Trophoblast cell (in vitro differentiated cells and primary cell): ENCODE data around the gene PLCH1.
A peak's percentile ranks its signal among the peaks of the same experiment; 100 is the strongest.

Experiments used
- DNase-seq, 2 donors: peaks; one replicate each; pipeline ENCODE4 v3.0.0-alpha.2; 2016
- H2AFZ ChIP-seq: 2 replicates; pipeline ENCODE4 v1.6.1; 2013; ENCODE audit warnings: low read length, moderate library complexity, mild to moderate bottlenecking; ENCODE audit not compliant: insufficient read depth, poor library complexity
- H2AK5ac ChIP-seq: 2 replicates; pipeline ENCODE4 v1.6.1; 2013; ENCODE audit warnings: mild to moderate bottlenecking, low read length
- H2BK120ac ChIP-seq: 2 replicates; pipeline ENCODE4 v1.6.1; 2013; ENCODE audit warnings: low read length, mild to moderate bottlenecking, moderate library complexity; ENCODE audit not compliant: insufficient read depth, poor library complexity
- H2BK12ac ChIP-seq: 2 replicates; pipeline ENCODE4 v1.6.1; 2013; ENCODE audit warnings: mild to moderate bottlenecking, low read length, moderate library complexity
- H2BK5ac ChIP-seq: 2 replicates; pipeline ENCODE4 v1.6.1; 2013; ENCODE audit warnings: low read length, low read depth, moderate library complexity, mild to moderate bottlenecking; ENCODE audit not compliant: poor library complexity
- H3K14ac ChIP-seq: 2 replicates; pipeline ENCODE4 v1.6.1; 2013; ENCODE audit warnings: mild to moderate bottlenecking, low read length
- H3K18ac ChIP-seq: 2 replicates; pipeline ENCODE4 v1.6.1; 2013; ENCODE audit warnings: mild to moderate bottlenecking, low read length
- H3K23ac ChIP-seq: 2 replicates; pipeline ENCODE4 v1.6.1; 2013; ENCODE audit warnings: low read length
- H3K27ac ChIP-seq: 2 replicates; pipeline ENCODE4 v1.5.1; 2013; ENCODE audit warnings: low read depth, mild to moderate bottlenecking, inconsistent platforms, low read length, moderate library complexity
- H3K27me3 ChIP-seq: 2 replicates; pipeline ENCODE4 v1.6.1; 2013; ENCODE audit warnings: inconsistent platforms, mild to moderate bottlenecking, low read length, moderate library complexity; ENCODE audit not compliant: insufficient read depth
- H3K36me3 ChIP-seq, 2 experiments: 1 replicate in 1 of 2; 2 replicates in 1 of 2; pipeline ENCODE4 v1.6.1; 2013; ENCODE audit warnings: low read length in 2 of 2, mild to moderate bottlenecking in 2 of 2, moderate library complexity in 1 of 2; ENCODE audit not compliant: insufficient read depth in 2 of 2, control insufficient read depth in 1 of 2
- H3K4ac ChIP-seq: 2 replicates; pipeline ENCODE4 v1.6.1; 2013; ENCODE audit warnings: low read depth, mild to moderate bottlenecking, low read length, moderate library complexity
- H3K4me1 ChIP-seq, 2 experiments: 1 replicate in 1 of 2; 2 replicates in 1 of 2; pipeline ENCODE4 v1.6.1; 2013; ENCODE audit warnings: low read length in 2 of 2, mild to moderate bottlenecking in 2 of 2, moderate library complexity in 1 of 2; ENCODE audit not compliant: insufficient read depth in 2 of 2, control insufficient read depth in 1 of 2
- H3K4me2 ChIP-seq: 2 replicates; pipeline ENCODE4 v1.6.1; 2013; ENCODE audit warnings: inconsistent platforms, mild to moderate bottlenecking, low read length, moderate library complexity
- H3K4me3 ChIP-seq: 2 replicates; pipeline ENCODE4 v1.5.1; 2013; ENCODE audit warnings: mild to moderate bottlenecking, low read depth, low read length, inconsistent platforms
- H3K79me1 ChIP-seq: one replicate; pipeline ENCODE4 v1.6.1; 2013; ENCODE audit warnings: low read length
- H3K79me2 ChIP-seq: 2 replicates; pipeline ENCODE4 v1.6.1; 2013; ENCODE audit warnings: low read length, mild to moderate bottlenecking; ENCODE audit not compliant: control insufficient read depth, insufficient read depth, poor library complexity
- H3K9ac ChIP-seq: 2 replicates; pipeline ENCODE4 v1.6.1; 2013; ENCODE audit warnings: mild to moderate bottlenecking, low read length
- H3K9me3 ChIP-seq: 2 replicates; pipeline ENCODE4 v1.6.1; 2013; ENCODE audit warnings: low read depth, mild to moderate bottlenecking, control low read depth, inconsistent platforms, low read length; ENCODE audit not compliant: insufficient read depth
- H4K12ac ChIP-seq: 2 replicates; pipeline ENCODE4 v1.6.1; 2013; ENCODE audit warnings: low read depth, mild to moderate bottlenecking, low read length, moderate library complexity
- H4K8ac ChIP-seq: 2 replicates; pipeline ENCODE4 v1.6.1; 2013; ENCODE audit warnings: low read depth, mild to moderate bottlenecking, low read length, moderate library complexity
- H4K91ac ChIP-seq: one replicate; pipeline ENCODE4 v1.6.1; 2013; ENCODE audit warnings: low read depth, mild to moderate bottlenecking, low read length, moderate library complexity
- WGBS: extraction: QIAGEN DNeasy Blood & Tissue Kit; methylation state at CpG from one replicate; pipeline ENCODE4 v1.1.7; 2013; ENCODE audit warnings: missing lambda C conversion rate; ENCODE audit not compliant: insufficient read length, insufficient coverage; ENCODE audit errors: extremely low coverage; 5-methylcytosine and 5-hydroxymethylcytosine counted together

The PLCH1 gene

DNA sequence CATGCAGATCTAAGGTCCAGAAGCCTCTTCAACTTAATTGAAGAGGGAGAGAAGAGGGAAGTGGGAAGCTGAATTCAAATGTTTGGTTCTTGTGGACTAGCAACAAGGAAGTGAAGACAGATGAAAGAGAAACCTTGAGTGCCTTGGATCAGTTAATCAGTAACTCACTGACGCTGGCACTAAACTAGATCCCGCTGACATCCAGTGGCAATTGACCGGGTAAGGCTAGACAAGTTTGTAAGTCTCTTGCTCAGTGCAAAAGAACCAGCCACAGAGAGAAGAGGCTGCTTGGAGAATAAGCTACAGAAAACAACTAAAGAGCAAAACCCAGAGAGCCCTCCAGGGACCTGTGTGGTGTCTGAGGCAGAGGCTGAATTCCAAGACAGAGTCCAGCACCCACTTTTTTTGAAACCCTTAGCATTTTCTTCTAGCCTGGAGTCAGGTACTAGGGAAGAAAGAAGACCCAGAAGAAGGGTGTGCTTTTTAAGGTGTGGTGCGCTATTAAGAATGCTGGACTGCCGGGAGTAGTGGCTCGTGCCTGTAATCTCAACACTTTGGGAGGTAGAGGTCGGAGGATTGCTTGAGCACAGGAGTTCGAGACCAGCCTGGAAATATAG is 6.9 kb downstream of the PLCH1 start:
- no peak overlapping the region for H3K4ac ChIP-seq
- H3K18ac ChIP-seq = no peak overlapping the region
- no peak overlapping the region for H2AFZ ChIP-seq
- no peak overlapping the region for H3K4me2 ChIP-seq
- no peaks in the 10 kb centered on the region for H3K27me3 ChIP-seq
- H3K4me3 ChIP-seq = no peak overlapping the region
- H4K91ac ChIP-seq = no peak overlapping the region
- H3K79me1 ChIP-seq = no peaks in the 10 kb centered on the region
- no peak overlapping the region for H4K8ac ChIP-seq
- H3K4me1 ChIP-seq = peaks cover 0 to 2% of the 10 kb centered on the region in 2 experiments
- no peaks in the 10 kb centered on the region for H3K9me3 ChIP-seq
- H3K79me2 ChIP-seq = no peaks in the 10 kb centered on the region
- peak overlapping the region; percentile 31 for H2BK12ac ChIP-seq
- H3K9ac ChIP-seq = no peak overlapping the region
- H4K12ac ChIP-seq = no peak overlapping the region
- H3K23ac ChIP-seq = no peak overlapping the region
- no peak overlapping the region for H3K27ac ChIP-seq
- H2BK120ac ChIP-seq = no peak overlapping the region
- no peak for DNase-seq
- H2BK5ac ChIP-seq = no peak overlapping the region
- WGBS = no CpG with 5 or more reads among the region's 8 CpGs
- H3K14ac ChIP-seq = no peak overlapping the region
- no peak overlapping the region for H2AK5ac ChIP-seq
- H3K36me3 ChIP-seq = no peaks in the 10 kb centered on the region

- no peak overlapping the region for H3K4me3 ChIP-seq
- no peak overlapping the region for H3K9ac ChIP-seq
- H3K9me3 ChIP-seq = no peaks in the 10 kb centered on the region
- H2AFZ ChIP-seq = no peak overlapping the region
- no peak overlapping the region for H2AK5ac ChIP-seq
- H3K27me3 ChIP-seq = no peaks in the 10 kb centered on the region
- H2BK12ac ChIP-seq = no peak overlapping the region
- no peak overlapping the region for H3K18ac ChIP-seq
- H2BK120ac ChIP-seq = no peak overlapping the region
- no peak overlapping the region for H3K27ac ChIP-seq
- H3K14ac ChIP-seq = no peak overlapping the region
- no peak overlapping the region for H3K4me2 ChIP-seq
- H3K4me1 ChIP-seq = peaks cover 0 to 2% of the 10 kb centered on the region in 2 experiments
- WGBS = no CpG with 5 or more reads among the region's 4 CpGs
- H3K23ac ChIP-seq = no peak overlapping the region
- H4K12ac ChIP-seq = no peak overlapping the region
- no peak overlapping the region for H3K4ac ChIP-seq
- no peaks in the 10 kb centered on the region for H3K79me2 ChIP-seq
- no peak overlapping the region for H4K91ac ChIP-seq
- no peak overlapping the region for H2BK5ac ChIP-seq
- DNase-seq = no peak
- H3K36me3 ChIP-seq = no peaks in the 10 kb centered on the region
- H4K8ac ChIP-seq = no peak overlapping the region
- H3K79me1 ChIP-seq = no peaks in the 10 kb centered on the region
These were observed 8.5 kb downstream of the PLCH1 start for GRCh38 chr3:155736381-155736780.

- H4K8ac ChIP-seq = no peak overlapping the region
- H3K79me1 ChIP-seq = no peaks in the 10 kb centered on the region
- H3K79me2 ChIP-seq = no peaks in the 10 kb centered on the region
- H2BK12ac ChIP-seq = no peak overlapping the region
- H2BK5ac ChIP-seq = no peak overlapping the region
- H3K4ac ChIP-seq = no peak overlapping the region
- H3K9ac ChIP-seq = no peak overlapping the region
- H3K4me2 ChIP-seq = no peak overlapping the region
- no peaks in the 10 kb centered on the region for H3K36me3 ChIP-seq
- H3K27ac ChIP-seq = no peak overlapping the region
- no peak overlapping the region for H2AFZ ChIP-seq
- no peak overlapping the region for H3K14ac ChIP-seq
- H4K91ac ChIP-seq = no peak overlapping the region
- H3K4me3 ChIP-seq = no peak overlapping the region
- H2AK5ac ChIP-seq = no peak overlapping the region
- DNase-seq = no peak
- H3K9me3 ChIP-seq = peaks cover 3% of the 10 kb centered on the region
- no peaks in the 10 kb centered on the region for H3K4me1 ChIP-seq
- H3K27me3 ChIP-seq = no peaks in the 10 kb centered on the region
- H3K18ac ChIP-seq = no peak overlapping the region
- H2BK120ac ChIP-seq = no peak overlapping the region
- no peak overlapping the region for H4K12ac ChIP-seq
- no CpG with 5 or more reads among the region's 2 CpGs for WGBS
- H3K23ac ChIP-seq = no peak overlapping the region
These were observed 14.0 kb downstream of the PLCH1 start for GRCh38 chr3:155730843-155731242.

- Histone ChIP-seq H3K27ac (no peak overlapping the region), H3K9ac (no peak overlapping the region), H3K79me2 (no peaks in the 10 kb centered on the region), H3K18ac (no peak overlapping the region), H4K12ac (no peak overlapping the region), H3K79me1 (no peaks in the 10 kb centered on the region), H3K4me1 (no peaks in the 10 kb centered on the region), H3K27me3 (no peaks in the 10 kb centered on the region), H3K4me2 (no peak overlapping the region), H2BK5ac (no peak overlapping the region), H3K36me3 (no peaks in the 10 kb centered on the region), H2BK12ac (no peak overlapping the region), H2AFZ (no peak overlapping the region), H3K14ac (no peak overlapping the region), H2BK120ac (no peak overlapping the region), H2AK5ac (no peak overlapping the region), H3K23ac (no peak overlapping the region), H3K9me3 (peaks cover 3% of the 10 kb centered on the region), H3K4me3 (no peak overlapping the region), H3K4ac (no peak overlapping the region), H4K8ac (no peak overlapping the region), H4K91ac (no peak overlapping the region)
- no CpG with 5 or more reads among the region's 3 CpGs for WGBS
- peak; percentile 89 to 99 for DNase-seq
These were observed 17.0 kb downstream of the PLCH1 start for GRCh38 chr3:155727836-155728235.
